ENCODE data around the gene SCN4A. TPM values are rescaled to one million over a fixed set of nuclear protein-coding genes. Genes with fewer than 3 reads are reported as not detected.

Gene SCN4A
- total RNA-seq, 1 donor from 2014 or later: 0.10 TPM

GRCh38 chr17:63942309-63942985, 30.3 kb downstream of the SCN4A start:
- Mint-ChIP-seq H3K4me3 (ENCODE audit: low read depth) (no peak overlapping the region), H3K36me3 (ENCODE audit: insufficient read depth) (no peaks in the 10 kb centered on the region), H3K9me3 (ENCODE audit: low read depth) (no peaks in the 10 kb centered on the region), H3K27me3 (no peaks in the 10 kb centered on the region), H3K4me1 (ENCODE audit: low read depth) (no peaks in the 10 kb centered on the region), H3K27ac (no peak overlapping the region)
- DNase-seq (ENCODE audit: low spot score, unreplicated experiment): no peak
- TF ChIP-seq CTCF (IDR thresholded peaks at IDR 0.05; ENCODE audit: unreplicated experiment): no peak

GRCh38 chr17:63941751-63942150, 31.0 kb downstream of the SCN4A start:
- H3K36me3 Mint-ChIP-seq (ENCODE audit: insufficient read depth): no peaks in the 10 kb centered on the region
- no peaks in the 10 kb centered on the region for H3K27me3 Mint-ChIP-seq
- no peak overlapping the region for H3K4me3 Mint-ChIP-seq (ENCODE audit: low read depth)
- H3K27ac Mint-ChIP-seq: no peak overlapping the region
- no peaks in the 10 kb centered on the region for H3K9me3 Mint-ChIP-seq (ENCODE audit: low read depth)
- no peak for TF ChIP-seq CTCF (IDR thresholded peaks at IDR 0.05; ENCODE audit: unreplicated experiment)
- H3K4me1 Mint-ChIP-seq (ENCODE audit: low read depth): no peaks in the 10 kb centered on the region
- DNase-seq (ENCODE audit: low spot score, unreplicated experiment): no peak

- no peak for DNase-seq (ENCODE audit: low spot score, unreplicated experiment)
- no peaks in the 10 kb centered on the region for H3K4me1 Mint-ChIP-seq (ENCODE audit: low read depth)
- H3K27ac Mint-ChIP-seq: no peak overlapping the region
- no peak for TF ChIP-seq CTCF (IDR thresholded peaks at IDR 0.05; ENCODE audit: unreplicated experiment)
- H3K27me3 Mint-ChIP-seq: peaks cover 1% of the 10 kb centered on the region
- H3K36me3 Mint-ChIP-seq (ENCODE audit: insufficient read depth): no peaks in the 10 kb centered on the region
- no peak overlapping the region for H3K4me3 Mint-ChIP-seq (ENCODE audit: low read depth)
- no peaks in the 10 kb centered on the region for H3K9me3 Mint-ChIP-seq (ENCODE audit: low read depth)
Measured at GRCh38 chr17:63941162-63941561, 31.6 kb downstream of the SCN4A start.

GRCh38 chr17:63940584-63940983, 32.1 kb downstream of the SCN4A start:
- Mint-ChIP-seq H3K27ac (no peak overlapping the region), H3K4me1 (ENCODE audit: low read depth) (no peaks in the 10 kb centered on the region), H3K36me3 (ENCODE audit: insufficient read depth) (no peaks in the 10 kb centered on the region), H3K9me3 (ENCODE audit: low read depth) (no peaks in the 10 kb centered on the region), H3K27me3 (peaks cover 5% of the 10 kb centered on the region), H3K4me3 (ENCODE audit: low read depth) (no peak overlapping the region)
- DNase-seq (ENCODE audit: low spot score, unreplicated experiment): no peak
- TF ChIP-seq CTCF (IDR thresholded peaks at IDR 0.05; ENCODE audit: unreplicated experiment): no peak

GRCh38 chr17:63939884-63940283, 32.8 kb downstream of the SCN4A start:
- no peak overlapping the region for H3K4me3 Mint-ChIP-seq (ENCODE audit: low read depth)
- DNase-seq (ENCODE audit: low spot score, unreplicated experiment): no peak
- no peak overlapping the region for H3K27ac Mint-ChIP-seq
- no peaks in the 10 kb centered on the region for H3K4me1 Mint-ChIP-seq (ENCODE audit: low read depth)
- H3K36me3 Mint-ChIP-seq (ENCODE audit: insufficient read depth): no peaks in the 10 kb centered on the region
- no peak for TF ChIP-seq CTCF (IDR thresholded peaks at IDR 0.05; ENCODE audit: unreplicated experiment)
- H3K27me3 Mint-ChIP-seq: peaks cover 6% of the 10 kb centered on the region
- no peaks in the 10 kb centered on the region for H3K9me3 Mint-ChIP-seq (ENCODE audit: low read depth)
